OCI-LY7 (cell line): ENCODE results near the gene C2CD3.

Experiments
- EZH2phosphoT487 ChIP-seq: fragments of 200-600 bp; sonication (generic); IDR thresholded peaks from 2 replicates; pipeline ENCODE4 v1.6.1; 2018; ENCODE audit warnings: low read depth, borderline replicate concordance, mild to moderate bottlenecking, mixed run types, antibody characterized with exemption, low read length, moderate library complexity, mixed read lengths
- TF ChIP-seq, protein P1 (sequence below): fragments of 200-600 bp; sonication (generic); conservative IDR thresholded peaks from 2 replicates; pipeline ENCODE4 v1.5.1; 2014; ENCODE audit warnings: mild to moderate bottlenecking, antibody characterized with exemption, low read length, moderate library complexity, mixed read lengths

DNA sequence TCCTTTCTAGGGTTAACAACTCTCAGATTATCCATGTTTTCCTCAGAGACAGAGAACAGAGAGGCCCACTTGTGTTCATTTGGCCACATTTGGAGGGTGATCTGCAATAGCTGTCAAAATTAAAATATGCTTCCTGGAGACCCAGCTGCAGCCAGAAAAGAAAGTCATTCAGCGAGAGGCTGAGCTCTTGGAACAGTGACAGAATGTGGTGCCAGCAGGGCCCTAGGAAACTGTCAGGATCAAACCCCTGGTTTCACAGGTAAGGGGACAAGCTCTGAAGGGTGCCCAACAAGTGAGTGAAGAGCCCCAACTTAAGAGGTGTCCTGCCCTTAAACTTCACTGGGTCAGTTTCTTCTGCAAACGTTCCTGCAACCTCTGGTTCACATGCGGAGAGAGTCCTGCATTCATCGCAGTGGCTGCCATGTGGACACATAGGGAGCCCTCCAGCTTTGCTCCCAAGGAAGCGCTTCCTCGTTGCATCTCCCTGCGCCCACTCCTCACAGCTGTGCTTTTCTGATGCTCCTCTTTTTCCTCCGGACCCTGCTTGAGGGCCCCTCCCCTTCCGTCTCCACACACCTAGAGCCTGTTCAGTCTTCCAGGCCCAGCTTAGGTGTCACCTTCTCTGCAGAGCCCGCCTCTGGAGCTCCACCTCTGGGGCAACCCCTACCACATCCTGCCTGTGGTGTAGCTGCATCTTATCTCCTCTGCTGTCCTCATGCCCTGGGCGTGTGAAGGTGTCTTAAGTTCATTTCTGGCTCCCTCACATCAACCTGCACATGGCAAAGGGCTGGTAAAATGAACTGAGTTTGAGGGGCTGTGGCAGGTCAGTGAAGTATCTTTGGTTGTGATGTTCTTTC, 165.8 kb downstream of the C2CD3 start:
- TF ChIP-seq, protein P1, sequence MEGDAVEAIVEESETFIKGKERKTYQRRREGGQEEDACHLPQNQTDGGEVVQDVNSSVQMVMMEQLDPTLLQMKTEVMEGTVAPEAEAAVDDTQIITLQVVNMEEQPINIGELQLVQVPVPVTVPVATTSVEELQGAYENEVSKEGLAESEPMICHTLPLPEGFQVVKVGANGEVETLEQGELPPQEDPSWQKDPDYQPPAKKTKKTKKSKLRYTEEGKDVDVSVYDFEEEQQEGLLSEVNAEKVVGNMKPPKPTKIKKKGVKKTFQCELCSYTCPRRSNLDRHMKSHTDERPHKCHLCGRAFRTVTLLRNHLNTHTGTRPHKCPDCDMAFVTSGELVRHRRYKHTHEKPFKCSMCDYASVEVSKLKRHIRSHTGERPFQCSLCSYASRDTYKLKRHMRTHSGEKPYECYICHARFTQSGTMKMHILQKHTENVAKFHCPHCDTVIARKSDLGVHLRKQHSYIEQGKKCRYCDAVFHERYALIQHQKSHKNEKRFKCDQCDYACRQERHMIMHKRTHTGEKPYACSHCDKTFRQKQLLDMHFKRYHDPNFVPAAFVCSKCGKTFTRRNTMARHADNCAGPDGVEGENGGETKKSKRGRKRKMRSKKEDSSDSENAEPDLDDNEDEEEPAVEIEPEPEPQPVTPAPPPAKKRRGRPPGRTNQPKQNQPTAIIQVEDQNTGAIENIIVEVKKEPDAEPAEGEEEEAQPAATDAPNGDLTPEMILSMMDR = 0 out of 2 replicates have a peak, but pooled peaks have one; percentile 17
- TF ChIP-seq EZH2phosphoT487 = no peak
